B cell (primary cell): ENCODE results near the gene INA. TPM values are rescaled to one million over a fixed set of nuclear protein-coding genes. Genes with fewer than 3 reads are reported as not detected.
A peak's percentile ranks its signal among the peaks of the same experiment; 100 is the strongest.

Experiments
- ATAC-seq: fragments of 200-7000 bp; cut with Tn5 transposase; one replicate; pipeline ENCODE4 v1.10.0; 2021; ENCODE audit warnings: low read depth, mild to moderate bottlenecking, moderate number of reproducible peaks, moderate library complexity
- CTCF ChIA-PET: fragments of 350-600 bp; sonication (Branson Sonifier 250); formaldehyde crosslinking; loops from one replicate; lab custom pipeline; 2021; ENCODE audit warnings: antibody characterized with exemption, inconsistent platforms; lab: Charles Lee
- POLR2A ChIA-PET: fragments of 350-600 bp; sonication (Branson Sonifier 250); formaldehyde crosslinking; loops from one replicate; lab custom pipeline; 2021; ENCODE audit warnings: antibody characterized with exemption; lab: Charles Lee
- DNase-seq: peaks from one replicate; pipeline ENCODE4 v3.0.0; 2013
- H2AFZ ChIP-seq: 2 replicates; pipeline ENCODE4 v1.6.1; 2012; ENCODE audit warnings: mild to moderate bottlenecking, low read depth, low read length; ENCODE audit not compliant: insufficient read depth, poor library complexity, severe bottlenecking
- H3K27ac ChIP-seq, 2 donors: 1 replicate in 1 of 2; 2 replicates in 1 of 2; pipeline ENCODE4 v1.5.1; 2012 to 2013; ENCODE audit warnings: low read length in 2 of 2, mild to moderate bottlenecking in 2 of 2, moderate library complexity in 1 of 2
- H3K27me3 ChIP-seq, 4 experiments: fragments of 200-600 bp in 1 of 4; sonication (generic) in 1 of 4; replicated peaks in 1 of 4; 1 replicate in 2 of 4; 2 replicates in 2 of 4; pipeline versions ENCODE4 v1.6.1 to v1.7.0; 2013 to 2016; ENCODE audit warnings: low read length in 3 of 4, mild to moderate bottlenecking in 2 of 4, mixed read lengths in 1 of 4, moderate library complexity in 1 of 4; ENCODE audit not compliant: insufficient read depth in 4 of 4, control insufficient read depth in 3 of 4; ENCODE audit errors: control extremely low read depth in 1 of 4
- H3K36me3 ChIP-seq, 2 experiments: replicated peaks in 1 of 2; 1 replicate in 1 of 2; 2 replicates in 1 of 2; pipeline versions ENCODE4 v1.6.1 to v1.7.1; 2013; ENCODE audit warnings: low read length in 1 of 2; ENCODE audit not compliant: insufficient read depth in 2 of 2, control insufficient read depth in 1 of 2; ENCODE audit errors: control extremely low read depth in 1 of 2, extremely low read depth in 1 of 2
- H3K4me1 ChIP-seq, 2 donors: fragments of 200-600 bp in 1 of 2; sonication (generic) in 1 of 2; 1 replicate in 1 of 2; 2 replicates in 1 of 2; pipeline versions ENCODE4 v1.5.1 to v1.6.1; 2013 to 2017; ENCODE audit warnings: low read length in 2 of 2; ENCODE audit not compliant: control insufficient read depth in 2 of 2, insufficient read depth in 2 of 2
- H3K4me2 ChIP-seq: replicated peaks from 2 replicates; pipeline ENCODE3; 2012; ENCODE audit warnings: mild to moderate bottlenecking, low read depth, low read length; ENCODE audit not compliant: poor library complexity, severe bottlenecking
- H3K4me3 ChIP-seq, 5 experiments: fragments of 200-600 bp in 1 of 5; sonication (generic) in 1 of 5; 1 replicate in 3 of 5; 2 replicates in 2 of 5; pipeline versions ENCODE4 v1.5.1 to v1.7.0; 2011 to 2016; ENCODE audit warnings: low read length in 4 of 5, mild to moderate bottlenecking in 4 of 5, low read depth in 2 of 5, control low read depth in 1 of 5, moderate library complexity in 1 of 5; ENCODE audit not compliant: insufficient read depth in 1 of 5; ENCODE audit errors: control extremely low read depth in 1 of 5, extremely low read depth in 1 of 5
- H3K79me2 ChIP-seq: fragments of 200-600 bp; sonication (generic); one replicate; pipeline ENCODE4 v1.6.0; 2016; ENCODE audit warnings: low read length; ENCODE audit not compliant: control insufficient read depth, insufficient read depth
- H3K9ac ChIP-seq: fragments of 200-600 bp; sonication (generic); 2 replicates; pipeline ENCODE4 v1.6.1; 2017; ENCODE audit warnings: mild to moderate bottlenecking, low read length, moderate library complexity
- H3K9me3 ChIP-seq, 3 donors: one replicate each; pipeline versions ENCODE4 v1.6.1 to v1.7.1; 2013; ENCODE audit warnings: low read length in 2 of 3; ENCODE audit not compliant: control insufficient read depth in 2 of 3, insufficient read depth in 1 of 3; ENCODE audit errors: control extremely low read depth in 1 of 3
- H4K20me1 ChIP-seq: 2 replicates; pipeline ENCODE4 v1.6.0; 2012; ENCODE audit warnings: mild to moderate bottlenecking, low read length; ENCODE audit not compliant: insufficient read depth, control insufficient read depth, poor library complexity, severe bottlenecking
- H3K27ac Mint-ChIP-seq: one replicate; pipeline ENCODE4 v1.8.0; 2021; ENCODE audit warnings: mixed read lengths
- H3K27me3 Mint-ChIP-seq: one replicate; pipeline ENCODE4 v1.8.0; 2021; ENCODE audit warnings: mixed read lengths
- H3K4me1 Mint-ChIP-seq: one replicate; pipeline ENCODE4 v1.8.0; 2021; ENCODE audit warnings: mixed read lengths
- H3K4me3 Mint-ChIP-seq: one replicate; pipeline ENCODE4 v1.8.0; 2021; ENCODE audit warnings: mixed read lengths
- H3K9me3 Mint-ChIP-seq: one replicate; pipeline ENCODE4 v1.8.0; 2022; ENCODE audit warnings: mixed read lengths; ENCODE audit not compliant: insufficient read depth
- EZH2 ChIP-seq: IDR thresholded peaks from 2 replicates; pipeline ENCODE4 v1.6.1; 2012; ENCODE audit warnings: borderline replicate concordance, low read depth, mild to moderate bottlenecking, moderate library complexity, low read length; ENCODE audit not compliant: insufficient read depth, poor library complexity, severe bottlenecking
- WGBS: methylation state at CpG from one replicate; pipeline ENCODE4 v1.1.5; 2013; ENCODE audit warnings: missing lambda C conversion rate; ENCODE audit not compliant: insufficient coverage; 5-methylcytosine and 5-hydroxymethylcytosine counted together
- intact Hi-C: fragments of 100-400 bp; cut with micrococcal nuclease; formaldehyde crosslinking; loops from one replicate; pipeline ENCODE4 v1.10.0; 2022
- polyA plus RNA-seq: library from polyadenylated mRNA; depleted of rRNA; stranded (reverse); fragments of >200 nt; gene quantifications from 2 replicates; pipeline ENCODE4 v1.2.3, GENCODE V29; 2012
- total RNA-seq, 2 donors: library from RNA; stranded (reverse); fragments of 120-200 nt in 1 of 2; gene quantifications; 1 replicate in 1 of 2; 2 replicates in 1 of 2; pipeline versions ENCODE4 v1.2.3 to v1.2.4, GENCODE V29; 2013 to 2022
- TF ChIP-seq, protein P1 (sequence below): fragments of 200-600 bp; IDR thresholded peaks from one replicate; pipeline ENCODE4 v1.8.0; 2022; ENCODE audit warnings: antibody characterized with exemption, mild to moderate bottlenecking

The INA gene
- total and polyA plus RNA-seq, 2 donors (not counting 1 experiment from before 2014, with no cell fraction given) = 0.03 TPM; not detected in 1

DNA sequence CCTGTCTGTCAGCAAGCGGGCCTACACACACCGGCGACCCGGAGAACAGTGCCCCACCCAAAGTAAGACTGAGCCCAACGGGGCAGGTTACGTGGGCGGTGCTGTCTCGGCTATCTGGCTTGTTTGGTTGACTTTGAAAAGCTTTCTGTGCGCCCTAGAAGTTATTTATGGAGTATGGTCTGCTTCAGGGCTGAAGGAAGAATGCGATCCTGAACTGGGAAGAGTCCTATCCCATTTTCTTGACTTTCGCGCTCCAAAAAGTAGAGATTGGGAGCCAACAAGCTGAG lies 1.5 kb downstream of the INA start:
- ChIA-PET POLR2A (interaction anchor here (0.6 kb wide), 1 partner anchor 12 kb away, joined by 3 read pairs; no protein-coding TSS in a partner anchor), CTCF (no interaction called here)
- peaks cover 60% of the 10 kb centered on the region for H3K27me3 Mint-ChIP-seq
- intact Hi-C loops = no loop called here
- no peaks in the 10 kb centered on the region for H3K9me3 Mint-ChIP-seq
- TF ChIP-seq, protein P1, sequence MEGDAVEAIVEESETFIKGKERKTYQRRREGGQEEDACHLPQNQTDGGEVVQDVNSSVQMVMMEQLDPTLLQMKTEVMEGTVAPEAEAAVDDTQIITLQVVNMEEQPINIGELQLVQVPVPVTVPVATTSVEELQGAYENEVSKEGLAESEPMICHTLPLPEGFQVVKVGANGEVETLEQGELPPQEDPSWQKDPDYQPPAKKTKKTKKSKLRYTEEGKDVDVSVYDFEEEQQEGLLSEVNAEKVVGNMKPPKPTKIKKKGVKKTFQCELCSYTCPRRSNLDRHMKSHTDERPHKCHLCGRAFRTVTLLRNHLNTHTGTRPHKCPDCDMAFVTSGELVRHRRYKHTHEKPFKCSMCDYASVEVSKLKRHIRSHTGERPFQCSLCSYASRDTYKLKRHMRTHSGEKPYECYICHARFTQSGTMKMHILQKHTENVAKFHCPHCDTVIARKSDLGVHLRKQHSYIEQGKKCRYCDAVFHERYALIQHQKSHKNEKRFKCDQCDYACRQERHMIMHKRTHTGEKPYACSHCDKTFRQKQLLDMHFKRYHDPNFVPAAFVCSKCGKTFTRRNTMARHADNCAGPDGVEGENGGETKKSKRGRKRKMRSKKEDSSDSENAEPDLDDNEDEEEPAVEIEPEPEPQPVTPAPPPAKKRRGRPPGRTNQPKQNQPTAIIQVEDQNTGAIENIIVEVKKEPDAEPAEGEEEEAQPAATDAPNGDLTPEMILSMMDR = no peak
- TF ChIP-seq EZH2 = no peak
- H3K9ac ChIP-seq = no peak overlapping the region
- WGBS = 43% methylated on average over 12 of the region's 12 CpGs
- no peak overlapping the region for H3K4me3 ChIP-seq
- ATAC-seq (no peak), DNase-seq (no peak)
- H3K27me3 ChIP-seq = peaks cover 0 to 65% (median 33%) of the 10 kb centered on the region in 4 experiments
- no peak overlapping the region for H3K4me2 ChIP-seq
- peaks cover 0 to 12% (median 0%) of the 10 kb centered on the region in 3 donors for H3K9me3 ChIP-seq
- no peak overlapping the region for H3K4me3 Mint-ChIP-seq
- H3K27ac Mint-ChIP-seq = no peak overlapping the region
- H3K36me3 ChIP-seq = no peaks in the 10 kb centered on the region
- peaks cover 7% of the 10 kb centered on the region for H3K4me1 Mint-ChIP-seq
- no peaks in the 10 kb centered on the region for H4K20me1 ChIP-seq
- no peak overlapping the region for H3K27ac ChIP-seq
- no peaks in the 10 kb centered on the region for H3K79me2 ChIP-seq
- H3K4me1 ChIP-seq = peaks cover 12 to 21% of the 10 kb centered on the region in 2 donors
- H2AFZ ChIP-seq = no peak overlapping the region

DNA sequence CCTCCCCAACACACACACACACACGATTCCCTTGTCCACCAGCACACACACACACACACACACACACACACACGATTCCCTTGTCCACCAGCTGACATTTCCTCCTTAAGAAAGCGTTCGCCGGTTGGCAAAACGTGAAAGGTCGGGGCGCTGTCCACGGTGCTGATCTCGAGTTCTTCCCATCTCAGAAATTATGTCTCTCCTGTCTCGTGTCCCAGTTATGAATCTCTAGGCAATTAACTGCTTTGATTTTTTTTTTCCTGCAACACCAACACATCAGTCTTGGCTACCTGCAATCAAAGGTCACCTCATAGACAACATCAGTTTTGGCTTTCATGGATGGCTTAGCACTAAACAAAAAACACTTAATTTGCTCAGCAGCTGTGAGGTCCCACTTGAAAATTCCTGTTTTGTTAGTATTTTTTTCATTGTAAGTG lies 1.9 kb downstream of the INA start:
- DNase-seq (peak; percentile 45), ATAC-seq (no peak)
- H3K36me3 ChIP-seq = no peaks in the 10 kb centered on the region
- no peak for TF ChIP-seq EZH2
- TF ChIP-seq, protein P1 = no peak
- H3K79me2 ChIP-seq = no peaks in the 10 kb centered on the region
- Mint-ChIP-seq H3K27ac (no peak overlapping the region), H3K9me3 (no peaks in the 10 kb centered on the region), H3K4me3 (no peak overlapping the region), H3K4me1 (peaks cover 7% of the 10 kb centered on the region), H3K27me3 (peaks cover 61% of the 10 kb centered on the region)
- intact Hi-C loops = no loop called here
- no peak overlapping the region for H2AFZ ChIP-seq
- no peak overlapping the region for H3K9ac ChIP-seq
- peaks cover 0 to 65% (median 33%) of the 10 kb centered on the region in 4 experiments for H3K27me3 ChIP-seq
- peaks cover 0 to 12% (median 0%) of the 10 kb centered on the region in 3 donors for H3K9me3 ChIP-seq
- H3K27ac ChIP-seq = no peak overlapping the region
- peaks cover 12 to 21% of the 10 kb centered on the region in 2 donors for H3K4me1 ChIP-seq
- H4K20me1 ChIP-seq = no peaks in the 10 kb centered on the region
- ChIA-PET CTCF (no interaction called here), POLR2A (interaction anchor here (0.6 kb wide), 1 partner anchor 12 kb away, joined by 3 read pairs; no protein-coding TSS in a partner anchor)
- WGBS = 5% methylated on average over 10 of the region's 11 CpGs
- no peak overlapping the region for H3K4me2 ChIP-seq
- H3K4me3 ChIP-seq = no peak overlapping the region
